Measurements from ENCODE around the gene ZNF239. TPM values are rescaled to one million over a fixed set of nuclear protein-coding genes. Genes with fewer than 3 reads are reported as not detected.

The ZNF239 gene
- total RNA-seq, 1 donor from 2014 or later: 16.9 TPM

- TF ChIP-seq CTCF (IDR thresholded peaks at IDR 0.05) (no peak), EZH2 (IDR thresholded peaks at IDR 0.05) (no peak), EZH2phosphoT487 (IDR thresholded peaks at IDR 0.05) (no peak)
- no peaks in the 10 kb centered on the region for H3K4me1 Mint-ChIP-seq
- Histone ChIP-seq H3K4me3 (no peak overlapping the region), H3K27me3 (no peaks in the 10 kb centered on the region), H4K20me1 (ENCODE audit: low read depth) (no peaks in the 10 kb centered on the region), H3K4me2 (no peak overlapping the region), H3K4me1 (no peaks in the 10 kb centered on the region), H3K27ac (no peak overlapping the region), H3F3A (ENCODE audit: low read depth) (no peaks in the 10 kb centered on the region), H2AFZ (replicated peaks) (no peak overlapping the region), H3K79me2 (ENCODE audit: low read depth) (no peaks in the 10 kb centered on the region), H3K36me3 (no peaks in the 10 kb centered on the region), H3K9me3 (ENCODE audit: low read depth) (peaks cover 21% of the 10 kb centered on the region), H3K9ac (no peak overlapping the region)
- no peak overlapping the region for H3K4me3 Mint-ChIP-seq
- H3K27ac Mint-ChIP-seq: no peak overlapping the region
- no peak for DNase-seq (ENCODE audit: low spot score)
- H3K9me3 Mint-ChIP-seq: peaks cover 57% of the 10 kb centered on the region
- no peaks in the 10 kb centered on the region for H3K36me3 Mint-ChIP-seq
- peaks cover 4% of the 10 kb centered on the region for H3K27me3 Mint-ChIP-seq (ENCODE audit: insufficient read depth, low read depth)
Observed at GRCh38 chr10:43524434-43525247, 49.8 kb downstream of the ZNF239 start.

Other genes with a start within 250 kb of the ZNF239 start
- not detected in 2 replicates for gene FXYD4, start 203.0 kb downstream of the ZNF239 start, total RNA-seq (ENCODE audit: low replicate concordance)
- gene HNRNPF, start 165.4 kb downstream of the ZNF239 start, total RNA-seq (ENCODE audit: low replicate concordance): 175 and 180 TPM in 2 replicates
- gene ZNF487, start 137.5 kb downstream of the ZNF239 start, total RNA-seq (ENCODE audit: low replicate concordance): 2.0 and 3.5 TPM in 2 replicates
- gene ZNF485, start 31.8 kb upstream of the ZNF239 start, total RNA-seq (ENCODE audit: low replicate concordance): 4.7 and 5.4 TPM in 2 replicates
- 40.8 and 50.7 TPM in 2 replicates for gene ZNF32, start 74.3 kb upstream of the ZNF239 start, total RNA-seq (ENCODE audit: low replicate concordance)

Measured in neural progenitor cell (in vitro differentiated cells).